Upper lobe of left lung (tissue), 6 donors: ENCODE measurements around the gene HBZ. TPM values are rescaled to one million over a fixed set of nuclear protein-coding genes. Genes with fewer than 3 reads are reported as not detected.

Experiments
- small RNA-seq, 4 donors: library from RNA; depleted of rRNA; stranded (forward); fragments of <200 nt; gene quantifications; one replicate each; pipeline ENCODE3, GENCODE V24; 2016
- total RNA-seq, 6 donors: library from RNA; depleted of rRNA in 4 of 6; stranded (reverse); fragments of >200 nt in 4 of 6; gene quantifications; one replicate each; pipeline versions ENCODE4 v1.1.0 to v1.2.1, GENCODE V29; 2016 to 2021
- donor health status: DM: no; HTN: no; CAD: no; lungs with moderate emphysema.
- donor health status: DM: no; HTN: yes; CAD: no; lungs with severe emphysema.

HBZ gene
- total RNA-seq, 6 donors from 2014 or later: 1.1 to 1.2 TPM; not detected in 4

Small RNA genes within 50 kb of the gene (small RNA-seq; reads per million reads assigned to genes)
- gene RF00019: 0 reads per million in 4 donors

Other genes with a start within 250 kb of the HBZ start
- 10 to 100 TPM in 2 of 6 donors, 1 to 10 TPM in 4; 4.2 to 15.7 (median 6.6) TPM for gene POLR3K, start 99.0 kb upstream of the HBZ start, total RNA-seq
- gene SNRNP25, start 98.8 kb upstream of the HBZ start, total RNA-seq: 10 to 100 TPM in 5 of 6 donors, 1 to 10 TPM in 1; 6.9 to 26.2 (median 16.0) TPM
- 100 to 1,000 TPM in 1 of 6 donors, 10 to 100 TPM in 5; 24.4 to 110 (median 46.3) TPM for gene RHBDF1, start 80.0 kb upstream of the HBZ start, total RNA-seq
- gene MPG, start 74.4 kb upstream of the HBZ start, total RNA-seq: 10 to 100 TPM; 52.6 to 99.0 (median 71.7) TPM
- gene NPRL3, start 14.0 kb upstream of the HBZ start, total RNA-seq: 10 to 100 TPM; 22.6 to 70.2 (median 29.7) TPM
- gene HBM, start 13.3 kb downstream of the HBZ start, total RNA-seq: 1 to 10 TPM in 1 of 6 donors, not detected in 5; 1.7 TPM
- 1,000 to 10,000 TPM in 1 of 6 donors, 100 to 1,000 TPM in 3, 10 to 100 TPM in 2; 40.1 to 1,032 (median 301) TPM for gene HBA2, start 20.2 kb downstream of the HBZ start, total RNA-seq
- 100 to 1,000 TPM in 3 of 6 donors, 10 to 100 TPM in 2, not detected in 1; 52.7 to 591 (median 286) TPM for gene HBA1, start 24.0 kb downstream of the HBZ start, total RNA-seq
- not detected for gene HBQ1, start 27.8 kb downstream of the HBZ start, total RNA-seq
- 100 to 1,000 TPM in 3 of 6 donors, 10 to 100 TPM in 3; 57.9 to 394 (median 108) TPM for gene LUC7L, start 76.8 kb downstream of the HBZ start, total RNA-seq
- 10 to 100 TPM; 55.4 to 92.7 (median 66.0) TPM for gene FAM234A, start 82.2 kb downstream of the HBZ start, total RNA-seq
- 10 to 100 TPM in 2 of 6 donors, 1 to 10 TPM in 4; 1.9 to 16.8 (median 5.5) TPM for gene RGS11, start 123.3 kb downstream of the HBZ start, total RNA-seq
- gene ARHGDIG, start 127.9 kb downstream of the HBZ start, total RNA-seq: under 1 TPM in 1 of 6 donors, not detected in 5; 0.91 TPM
- gene PDIA2, start 130.5 kb downstream of the HBZ start, total RNA-seq: under 1 TPM in 2 of 6 donors, not detected in 4; 0.52 to 0.64 TPM
- 10 to 100 TPM; 26.8 to 45.9 (median 31.9) TPM for gene AXIN1, start 200.1 kb downstream of the HBZ start, total RNA-seq
- 10 to 100 TPM; 48.8 to 83.9 (median 58.4) TPM for gene MRPL28, start 217.9 kb downstream of the HBZ start, total RNA-seq
- gene PGAP6, start 229.3 kb downstream of the HBZ start, total RNA-seq: 100 to 1,000 TPM in 3 of 6 donors, 10 to 100 TPM in 3; 27.9 to 150 (median 96.4) TPM
- 10 to 100 TPM; 22.1 to 57.6 (median 41.8) TPM for gene NME4, start 244.6 kb downstream of the HBZ start, total RNA-seq
- 10 to 100 TPM in 5 of 6 donors, 1 to 10 TPM in 1; 8.6 to 22.4 (median 14.6) TPM for gene DECR2, start 249.2 kb downstream of the HBZ start, total RNA-seq